Muscle of leg (tissue), 11 donors: ENCODE results near the gene SAMD8. TPM values are rescaled to one million over a fixed set of nuclear protein-coding genes. Genes with fewer than 3 reads are reported as not detected.

Experiments used
- DNase-seq: peaks from one replicate; pipeline ENCODE4 v3.0.0; 2013
- H3K27ac ChIP-seq: one replicate; pipeline ENCODE4 v1.5.1; 2013; ENCODE audit warnings: mild to moderate bottlenecking, low read length, control low read depth
- H3K27me3 ChIP-seq: one replicate; pipeline ENCODE4 v1.6.1; 2013; ENCODE audit warnings: low read length; ENCODE audit not compliant: control insufficient read depth, insufficient read depth
- H3K36me3 ChIP-seq: one replicate; pipeline ENCODE4 v1.6.1; 2013; ENCODE audit warnings: low read length; ENCODE audit not compliant: control insufficient read depth, insufficient read depth
- H3K4me1 ChIP-seq: one replicate; pipeline ENCODE4 v1.6.1; 2013; ENCODE audit warnings: low read length; ENCODE audit not compliant: control insufficient read depth, insufficient read depth
- H3K4me3 ChIP-seq: one replicate; pipeline ENCODE4 v1.5.1; 2013; ENCODE audit warnings: low read length, control low read depth
- H3K9me3 ChIP-seq: replicated peaks from 2 replicates; pipeline ENCODE4 v1.6.1; 2013; ENCODE audit warnings: low read depth, low read length; ENCODE audit not compliant: control insufficient read depth
- WGBS: methylation state at CpG from one replicate; pipeline ENCODE4 v1.1.5; 2013; ENCODE audit warnings: missing lambda C conversion rate; ENCODE audit not compliant: insufficient coverage; 5-methylcytosine and 5-hydroxymethylcytosine counted together
- polyA plus RNA-seq, 8 donors: library from polyadenylated mRNA; unstranded; fragments of 120-200 nt; gene quantifications; one replicate each; pipeline versions ENCODE4 v1.2.1 to v1.2.3, GENCODE V29; 2013; ENCODE audit warnings: inconsistent platforms in 1 of 8, low replicate concordance in 1 of 8; ENCODE audit not compliant: insufficient read length in 8 of 8, insufficient read depth in 1 of 8
- total RNA-seq: library from RNA; stranded (reverse); fragments of 120-200 nt; gene quantifications from one replicate; pipeline ENCODE4 v1.2.4, GENCODE V29; 2013

Gene SAMD8
- total and polyA plus RNA-seq, 9 donors = 9.2 to 15.6 (median 11.3) TPM

DNA sequence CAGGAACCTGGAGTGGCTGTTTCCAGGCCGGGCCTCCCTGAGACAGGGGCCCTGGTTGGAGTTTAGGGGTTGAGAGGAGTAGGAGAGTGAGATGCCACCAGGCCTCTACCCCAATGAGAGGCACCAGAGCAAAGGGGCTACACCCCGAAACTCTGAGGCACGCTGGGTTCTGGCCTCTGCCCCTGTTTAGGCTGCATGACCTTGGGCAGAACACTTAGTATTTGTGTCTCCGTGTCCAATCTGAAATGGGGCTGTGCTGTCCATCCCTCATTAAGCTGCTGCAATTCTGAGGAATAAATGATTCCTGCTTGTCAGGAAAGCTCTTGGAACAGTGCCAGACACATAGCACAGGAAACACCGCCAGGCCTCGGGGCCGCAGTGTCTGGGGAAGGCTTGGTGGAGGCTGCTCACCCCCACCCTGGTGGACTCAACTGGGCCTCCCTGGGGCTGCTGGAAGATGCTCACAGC, 40.5 kb upstream of the SAMD8 start:
- no peaks in the 10 kb centered on the region for H3K9me3 ChIP-seq
- H3K36me3 ChIP-seq = no peaks in the 10 kb centered on the region
- H3K27me3 ChIP-seq = no peaks in the 10 kb centered on the region
- H3K4me1 ChIP-seq = peaks cover 24% of the 10 kb centered on the region
- H3K27ac ChIP-seq = peak overlapping the region; percentile 65
- peak; percentile 51 for DNase-seq
- 55% methylated on average over 6 of the region's 7 CpGs for WGBS
- H3K4me3 ChIP-seq = no peak overlapping the region

DNA sequence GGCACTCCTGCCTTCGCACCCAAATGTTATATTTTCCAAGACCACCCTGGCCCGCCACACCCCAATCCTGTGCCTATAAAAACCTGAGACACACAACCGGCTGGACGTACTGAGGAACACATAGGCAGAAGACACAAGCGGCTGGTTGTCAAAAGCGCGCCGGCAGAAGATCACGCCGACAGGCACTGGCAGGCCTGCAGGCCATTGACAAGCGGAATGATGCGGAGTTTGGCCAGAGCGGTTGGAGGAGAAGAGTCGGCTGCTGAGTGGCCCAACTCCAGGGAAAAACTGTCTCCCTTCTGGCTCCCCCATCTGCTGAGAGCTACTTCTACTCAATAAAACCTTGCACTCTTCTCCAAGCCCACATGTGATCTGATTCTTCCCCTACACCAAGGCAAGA, 39.7 kb upstream of the SAMD8 start:
- WGBS = 98% methylated on average over 13 of the region's 14 CpGs
- H3K27me3 ChIP-seq = no peaks in the 10 kb centered on the region
- no peak for DNase-seq
- peaks cover 24% of the 10 kb centered on the region for H3K4me1 ChIP-seq
- no peaks in the 10 kb centered on the region for H3K36me3 ChIP-seq
- H3K4me3 ChIP-seq = no peak overlapping the region
- no peak overlapping the region for H3K27ac ChIP-seq
- no peaks in the 10 kb centered on the region for H3K9me3 ChIP-seq

DNA sequence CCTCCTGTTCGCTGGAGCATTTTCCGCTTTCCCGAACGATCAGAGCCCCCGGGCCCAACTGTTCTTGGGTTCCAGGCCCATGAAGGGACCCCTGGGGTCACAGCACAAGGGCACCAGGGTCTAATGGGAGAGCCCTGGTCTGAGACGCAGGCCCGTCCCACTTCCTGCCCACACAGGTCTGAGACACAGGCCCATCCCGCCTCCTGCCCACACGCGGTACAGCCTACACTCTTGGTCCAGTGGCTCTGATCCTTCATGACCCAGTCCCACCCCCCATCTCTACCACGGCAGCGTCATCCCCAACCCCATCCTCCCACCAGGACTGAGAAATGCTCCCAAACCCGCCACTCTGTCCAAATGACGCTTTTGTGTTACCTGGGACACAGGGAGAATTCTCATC, 38.7 kb upstream of the SAMD8 start:
- no peaks in the 10 kb centered on the region for H3K36me3 ChIP-seq

DNA sequence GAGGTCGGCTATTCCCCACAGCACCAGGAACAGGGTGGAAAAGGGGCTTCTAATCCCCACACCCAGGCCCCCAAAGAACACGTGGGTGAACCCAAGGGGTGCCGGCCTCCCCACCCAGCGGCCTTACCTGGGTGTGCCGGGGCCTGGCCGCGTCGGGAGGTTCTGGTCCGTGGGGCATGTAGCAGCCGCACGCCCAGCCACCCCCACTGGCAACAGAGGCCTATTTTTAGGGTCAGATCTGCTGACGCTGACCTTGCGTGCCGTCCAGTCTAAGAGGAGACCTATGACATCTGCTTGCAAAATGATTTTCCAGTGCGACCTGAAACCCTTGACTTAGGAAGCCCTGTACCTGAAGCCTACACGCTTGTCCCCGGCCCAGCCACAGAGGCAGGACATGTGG, 38.0 kb upstream of the SAMD8 start:
- H3K9me3 ChIP-seq = no peaks in the 10 kb centered on the region
- H3K27ac ChIP-seq = peak overlapping the region; percentile 48
- peak overlapping the region; percentile 13 for H3K4me3 ChIP-seq
- peaks cover 24% of the 10 kb centered on the region for H3K4me1 ChIP-seq
- 95% methylated on average over 17 of the region's 17 CpGs for WGBS
- no peak for DNase-seq
- H3K36me3 ChIP-seq = no peaks in the 10 kb centered on the region
- no peaks in the 10 kb centered on the region for H3K27me3 ChIP-seq

More for the DNA sequence above, 38.7 kb upstream of the SAMD8 start:
- H3K4me1 ChIP-seq = peaks cover 24% of the 10 kb centered on the region
- DNase-seq = no peak
- WGBS = 90% methylated on average over 14 of the region's 14 CpGs
- H3K9me3 ChIP-seq = no peaks in the 10 kb centered on the region
- H3K27ac ChIP-seq = peak overlapping the region; percentile 48
- H3K27me3 ChIP-seq = no peaks in the 10 kb centered on the region
- H3K4me3 ChIP-seq = peak overlapping the region; percentile 13

DNA sequence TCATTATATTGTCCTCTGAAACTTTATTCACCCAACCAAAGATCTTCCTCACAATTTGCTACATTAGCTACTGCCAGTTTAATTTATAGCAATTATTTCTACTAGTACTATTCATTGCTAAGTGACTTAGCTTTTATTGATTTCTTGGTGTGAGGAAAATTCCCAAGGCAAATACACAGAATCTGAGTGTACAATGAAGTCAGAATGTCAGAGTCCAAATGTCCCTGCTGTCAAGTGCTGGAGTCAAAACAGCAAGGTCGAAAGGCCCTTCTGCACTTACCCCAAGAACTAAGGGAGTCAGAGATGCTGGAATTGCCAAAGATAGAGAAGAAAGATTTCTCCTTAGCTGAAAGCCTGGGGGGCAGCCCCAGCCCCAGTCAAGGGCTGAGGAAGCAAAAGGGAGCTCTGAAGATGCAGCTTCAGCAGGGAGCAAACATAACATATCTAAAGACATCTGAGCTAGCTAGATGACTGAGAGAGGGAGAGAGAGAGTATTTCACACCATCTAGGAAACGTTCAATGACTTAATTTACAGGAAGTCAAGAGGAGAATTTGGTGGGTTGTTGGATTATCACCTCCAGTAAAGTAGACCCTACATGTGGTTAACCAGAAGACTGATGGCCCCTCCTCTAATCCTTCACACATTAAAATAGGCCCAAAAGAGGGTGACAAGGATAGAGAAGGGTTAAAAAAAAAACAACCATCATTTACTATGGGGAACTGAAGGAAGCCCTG, 36.6 kb upstream of the SAMD8 start:
- no peak overlapping the region for H3K27ac ChIP-seq

DNA sequence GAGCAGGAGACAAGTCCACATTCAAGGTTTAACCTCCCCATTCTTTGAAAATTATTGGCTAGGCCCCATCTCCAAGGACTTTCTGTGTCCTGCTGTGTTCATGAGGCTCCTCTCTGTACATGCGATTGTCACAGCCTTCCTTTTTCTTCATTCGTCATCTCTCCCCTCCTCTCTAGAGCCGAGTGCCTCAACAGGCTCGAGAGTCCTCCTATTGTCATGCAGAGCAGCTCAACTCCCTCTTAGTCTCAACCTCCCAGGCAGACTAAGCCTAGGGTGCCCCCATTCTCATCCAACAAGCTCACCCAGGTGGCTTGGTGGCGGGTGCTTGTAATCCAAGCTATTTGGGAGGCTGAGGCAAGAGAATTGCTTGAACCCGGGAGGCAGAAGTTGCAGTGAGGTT, 35.1 kb upstream of the SAMD8 start:
- H3K9me3 ChIP-seq = peaks cover under 1% of the 10 kb centered on the region
- H3K27ac ChIP-seq = no peak overlapping the region
- no peak for DNase-seq
- no peaks in the 10 kb centered on the region for H3K36me3 ChIP-seq
- no peak overlapping the region for H3K4me3 ChIP-seq
- peaks cover 13% of the 10 kb centered on the region for H3K4me1 ChIP-seq
- WGBS = 77% methylated on average over 5 of the region's 6 CpGs
- no peaks in the 10 kb centered on the region for H3K27me3 ChIP-seq

More for the DNA sequence above, 36.6 kb upstream of the SAMD8 start:
- H3K36me3 ChIP-seq = no peaks in the 10 kb centered on the region
- H3K27me3 ChIP-seq = no peaks in the 10 kb centered on the region
- no peak overlapping the region for H3K4me3 ChIP-seq
- no peak for DNase-seq
- H3K9me3 ChIP-seq = no peaks in the 10 kb centered on the region
- peaks cover 26% of the 10 kb centered on the region for H3K4me1 ChIP-seq
- WGBS = no CpG with 5 or more reads among the region's 2 CpGs

DNA sequence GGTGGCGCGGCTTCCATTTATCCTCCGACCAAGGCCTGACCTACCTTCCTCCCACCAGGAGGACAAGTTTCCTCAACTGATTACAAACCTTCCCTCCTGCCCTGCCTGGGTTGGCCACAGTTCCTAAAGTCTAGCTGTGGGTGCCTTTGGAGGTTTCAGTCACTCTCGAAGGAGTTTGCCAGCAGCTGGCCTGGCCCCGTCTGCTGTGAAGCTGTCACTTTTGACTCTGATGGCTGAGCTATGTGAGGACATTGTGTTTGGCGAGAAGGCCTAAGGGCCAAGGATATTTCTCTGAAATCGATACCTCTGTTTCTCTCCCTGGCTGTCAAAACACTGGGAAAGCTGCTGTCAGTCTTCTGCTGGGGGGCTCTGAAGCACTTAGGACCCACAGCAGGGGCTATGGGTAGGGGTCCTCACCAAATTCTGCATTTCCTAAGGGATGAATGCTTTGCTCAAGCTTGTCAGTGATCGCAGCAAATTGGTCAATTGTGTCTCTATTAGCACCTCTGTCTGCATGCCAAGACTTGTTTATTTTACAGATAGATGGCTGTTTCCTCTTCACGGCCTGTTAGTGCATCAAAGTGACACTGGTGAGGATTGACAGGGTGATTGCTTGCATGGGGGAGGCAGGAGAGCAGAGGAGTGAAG, 31.9 kb upstream of the SAMD8 start:
- 42% methylated on average over 4 of the region's 9 CpGs for WGBS
- DNase-seq = no peak
- Histone ChIP-seq H3K4me3 (no peak overlapping the region), H3K27ac (no peak overlapping the region), H3K36me3 (no peaks in the 10 kb centered on the region), H3K4me1 (peaks cover 2% of the 10 kb centered on the region), H3K9me3 (peaks cover 4% of the 10 kb centered on the region), H3K27me3 (no peaks in the 10 kb centered on the region)

DNA sequence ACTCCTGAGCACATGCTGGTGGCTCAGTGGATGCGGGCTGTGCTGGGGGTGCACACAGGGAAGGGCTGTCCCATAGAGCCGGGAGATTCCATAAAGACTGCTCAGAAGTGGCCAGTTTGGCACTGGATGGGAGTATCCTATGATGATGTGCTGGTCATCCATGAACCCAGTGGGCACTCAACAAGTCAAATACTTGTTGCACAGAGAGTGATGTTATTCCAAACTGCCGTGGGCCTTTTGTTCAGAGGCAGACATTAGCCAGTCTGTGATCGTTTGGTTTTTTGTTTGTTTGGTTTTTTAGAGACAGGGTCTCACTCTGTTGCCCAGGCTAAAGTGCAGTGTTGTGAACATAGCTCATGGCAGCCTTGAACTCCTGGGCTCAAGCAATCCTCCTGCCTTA, 30.9 kb upstream of the SAMD8 start:
- Histone ChIP-seq H3K27ac (no peak overlapping the region), H3K4me3 (no peak overlapping the region), H3K9me3 (peaks cover 4% of the 10 kb centered on the region), H3K27me3 (no peaks in the 10 kb centered on the region), H3K36me3 (no peaks in the 10 kb centered on the region), H3K4me1 (peaks cover 2% of the 10 kb centered on the region)
- DNase-seq = no peak
- WGBS = 91% methylated on average over 4 of the region's 4 CpGs

DNA sequence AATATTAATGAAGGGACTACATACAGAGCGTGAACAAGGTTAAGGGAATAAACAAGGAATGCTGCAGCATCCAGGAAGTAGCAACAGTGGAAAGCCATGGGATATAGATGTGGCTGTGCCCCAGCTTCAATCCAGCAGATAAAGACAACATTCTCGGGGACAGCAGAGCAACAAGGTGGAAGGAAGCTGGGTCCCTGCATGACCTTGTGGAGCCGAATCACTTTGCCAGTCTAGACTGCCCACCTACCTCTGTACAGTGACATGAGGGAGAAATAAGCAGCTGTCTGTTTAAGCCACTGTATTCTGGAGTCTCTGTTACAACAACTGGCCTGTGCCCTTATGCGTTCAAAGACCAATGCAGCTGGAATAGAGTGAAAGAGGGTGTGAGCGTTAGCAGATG, 30.1 kb upstream of the SAMD8 start:
- 100% methylated on average over 2 of the region's 5 CpGs for WGBS
- peaks cover 2% of the 10 kb centered on the region for H3K4me1 ChIP-seq
- no peak overlapping the region for H3K27ac ChIP-seq
- no peak for DNase-seq
- H3K36me3 ChIP-seq = no peaks in the 10 kb centered on the region
- peaks cover 4% of the 10 kb centered on the region for H3K9me3 ChIP-seq
- no peak overlapping the region for H3K4me3 ChIP-seq
- no peaks in the 10 kb centered on the region for H3K27me3 ChIP-seq

DNA sequence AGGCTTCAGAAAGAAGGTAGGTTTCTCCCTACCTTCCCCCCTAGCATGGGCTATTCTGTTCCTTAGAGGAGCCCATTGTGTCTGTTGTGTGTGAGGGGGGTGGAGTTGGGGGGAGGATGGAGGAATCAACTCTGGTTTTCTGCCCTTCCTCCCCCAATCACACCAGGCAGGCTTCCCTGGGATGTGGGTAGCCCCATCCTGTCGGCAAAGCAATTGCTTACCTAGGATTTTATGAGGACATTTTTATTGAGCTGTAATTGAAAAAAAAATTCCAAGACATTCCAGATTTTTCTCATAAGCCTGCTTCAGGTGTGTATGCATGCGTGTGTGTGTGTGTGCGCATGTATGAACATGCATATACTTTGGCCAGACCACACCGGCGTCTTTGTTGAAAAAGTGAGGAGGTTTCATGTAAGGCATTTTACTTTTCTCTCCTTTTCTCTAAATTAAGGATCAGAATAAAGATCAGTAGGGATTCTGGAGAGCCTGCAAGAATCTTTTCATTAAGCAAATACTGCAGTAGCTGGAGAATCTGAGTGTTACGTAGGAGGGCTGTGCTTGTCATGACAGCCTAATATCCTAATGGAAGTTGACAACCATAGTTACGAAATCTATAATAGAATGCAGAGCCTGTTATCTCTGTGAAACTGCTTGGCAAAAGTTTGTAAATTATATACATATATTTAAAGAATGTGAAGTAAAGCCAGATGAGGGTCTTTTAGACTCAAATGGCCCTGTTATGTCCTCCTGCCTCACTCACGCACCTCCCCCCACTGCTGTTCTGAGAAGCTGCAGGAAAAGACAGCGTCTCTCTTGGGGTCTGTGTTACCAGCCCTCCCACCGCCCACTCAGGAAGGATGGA, 27.3 kb upstream of the SAMD8 start:
- Histone ChIP-seq H3K36me3 (no peaks in the 10 kb centered on the region), H3K4me1 (peaks cover under 1% of the 10 kb centered on the region), H3K4me3 (no peak overlapping the region), H3K9me3 (peaks cover 4% of the 10 kb centered on the region), H3K27me3 (no peaks in the 10 kb centered on the region), H3K27ac (no peak overlapping the region)
- no peak for DNase-seq
- WGBS = 17% methylated on average over 1 of the region's 10 CpGs
